Stimulated activated CD8-positive, alpha-beta memory T cell treated with anti-CD3 and anti-CD28 coated beads, Interleukin-4, amount 100 ng/mL, for 24 hours (primary cell): ENCODE measurements around the gene AQP11.
"Not testable (repeated sequence)": the region's sequence is repeated elsewhere in the genome, so short reads cannot be mapped to it uniquely, and the experiment has no call there.

Experiments used
- DNase-seq: peaks from one replicate; pipeline ENCODE4 v3.0.0-alpha.2; 2020; ENCODE audit warnings: low read depth

Gene AQP11

GRCh38 chr11:77589521-77590193, at the start of gene AQP11:
AQP11 (plus strand) TSS chr11:77589953; CDS start chr11:77589993, 40 bp downstream.
- DNase-seq: peak; percentile 60

- DNase-seq: no peak
Measured at GRCh38 chr11:77542296-77542695, 47.5 kb upstream of the AQP11 start.

- DNase-seq: no peak
Measured at GRCh38 chr11:77547047-77547836, 42.5 kb upstream of the AQP11 start.

GRCh38 chr11:77547863-77548551, 41.7 kb upstream of the AQP11 start:
- no peak for DNase-seq

GRCh38 chr11:77548552-77549445, 41.0 kb upstream of the AQP11 start:
- DNase-seq: no peak

- DNase-seq: not testable (repeated sequence)
Measured at GRCh38 chr11:77551426-77551825, 38.3 kb upstream of the AQP11 start.

DNA sequence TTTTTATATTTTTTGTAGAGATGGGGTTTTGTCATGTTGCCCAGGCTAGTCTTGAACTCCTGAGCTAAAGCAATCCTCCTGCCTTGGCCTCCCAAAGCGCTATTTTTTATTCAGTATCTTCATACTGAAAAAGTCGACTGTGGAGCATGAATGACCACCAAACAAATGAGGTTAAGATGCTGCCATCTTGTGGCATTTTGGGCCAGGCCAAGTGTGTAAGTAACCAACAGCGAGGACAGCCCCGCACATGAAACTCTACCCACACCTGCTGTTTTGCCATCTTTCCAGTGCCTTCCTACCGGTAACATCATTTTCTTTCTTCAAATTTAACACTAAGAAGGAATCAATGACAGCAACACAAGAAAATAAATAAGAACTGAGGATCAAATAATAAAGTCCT, 32.2 kb upstream of the AQP11 start:
- no peak for DNase-seq

- DNase-seq: no peak
Measured at GRCh38 chr11:77558380-77558779, 31.4 kb upstream of the AQP11 start.

- no peak for DNase-seq
Measured at GRCh38 chr11:77559686-77560401, 29.9 kb upstream of the AQP11 start.

GRCh38 chr11:77560605-77561004, 29.1 kb upstream of the AQP11 start:
- no peak for DNase-seq

DNA sequence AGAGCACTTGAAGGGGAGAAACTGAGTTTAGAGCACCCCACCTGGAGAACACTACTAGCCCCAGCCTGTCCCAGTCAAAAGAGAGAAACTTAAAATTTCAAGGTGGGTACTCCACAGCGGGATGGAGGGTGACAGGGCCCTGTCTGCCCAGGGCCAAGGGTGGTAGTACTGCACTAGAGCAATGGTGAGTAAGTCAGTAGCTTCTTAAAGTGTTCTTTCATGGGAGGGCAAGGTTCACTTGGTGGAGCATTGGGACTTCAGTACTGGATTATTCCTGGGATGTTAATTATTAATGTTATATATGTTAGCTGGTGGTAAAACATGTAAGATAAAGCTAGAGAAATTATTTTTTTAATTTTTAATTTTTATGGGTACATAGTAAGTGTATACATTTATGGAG, 28.5 kb upstream of the AQP11 start:
- DNase-seq: no peak

- no peak for DNase-seq
Measured at GRCh38 chr11:77568306-77568705, 21.4 kb upstream of the AQP11 start.

- DNase-seq: no peak
Measured at GRCh38 chr11:77568916-77569675, 20.7 kb upstream of the AQP11 start.

DNA sequence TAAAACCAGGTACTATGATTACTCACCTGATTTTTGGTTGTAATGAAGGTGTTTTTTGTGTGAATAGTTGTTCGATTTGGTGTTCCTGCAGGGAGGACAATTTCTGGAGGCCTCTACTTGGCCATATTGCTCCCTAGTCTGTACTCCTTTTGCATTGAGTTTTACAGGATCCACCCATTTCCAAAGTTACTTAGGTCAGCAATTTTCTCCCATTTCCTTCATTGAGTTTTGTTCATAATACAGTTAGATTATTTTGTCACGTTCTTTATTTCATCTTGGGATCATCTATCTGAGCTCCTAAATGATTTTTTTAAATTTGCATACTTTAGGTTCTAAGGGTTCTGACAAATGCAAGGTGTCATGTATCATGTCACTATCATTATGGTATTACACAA, 20.1 kb upstream of the AQP11 start:
- no peak for DNase-seq

DNA sequence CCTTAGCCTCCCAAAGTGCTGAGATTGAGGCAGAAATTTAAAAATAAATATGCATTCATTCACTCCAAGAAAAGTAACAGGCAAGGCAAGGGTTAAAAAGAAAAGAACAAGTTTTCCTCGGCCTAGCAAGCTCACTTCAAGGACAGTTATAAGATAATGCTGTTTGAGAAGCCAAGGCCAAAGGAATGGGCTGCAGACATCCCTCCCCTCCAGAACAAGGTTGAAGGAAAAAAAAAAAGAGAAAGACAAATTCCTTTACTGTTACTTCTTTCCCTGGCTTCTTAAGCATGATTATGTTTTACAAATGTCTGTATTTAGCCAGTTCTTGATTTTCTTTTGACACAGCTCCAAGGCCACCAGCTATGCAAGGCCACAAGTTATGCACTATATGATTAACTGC, 18.9 kb upstream of the AQP11 start:
- DNase-seq: not testable (repeated sequence)

- DNase-seq: not testable (repeated sequence)
Measured at GRCh38 chr11:77575428-77575827, 14.3 kb upstream of the AQP11 start.

DNA sequence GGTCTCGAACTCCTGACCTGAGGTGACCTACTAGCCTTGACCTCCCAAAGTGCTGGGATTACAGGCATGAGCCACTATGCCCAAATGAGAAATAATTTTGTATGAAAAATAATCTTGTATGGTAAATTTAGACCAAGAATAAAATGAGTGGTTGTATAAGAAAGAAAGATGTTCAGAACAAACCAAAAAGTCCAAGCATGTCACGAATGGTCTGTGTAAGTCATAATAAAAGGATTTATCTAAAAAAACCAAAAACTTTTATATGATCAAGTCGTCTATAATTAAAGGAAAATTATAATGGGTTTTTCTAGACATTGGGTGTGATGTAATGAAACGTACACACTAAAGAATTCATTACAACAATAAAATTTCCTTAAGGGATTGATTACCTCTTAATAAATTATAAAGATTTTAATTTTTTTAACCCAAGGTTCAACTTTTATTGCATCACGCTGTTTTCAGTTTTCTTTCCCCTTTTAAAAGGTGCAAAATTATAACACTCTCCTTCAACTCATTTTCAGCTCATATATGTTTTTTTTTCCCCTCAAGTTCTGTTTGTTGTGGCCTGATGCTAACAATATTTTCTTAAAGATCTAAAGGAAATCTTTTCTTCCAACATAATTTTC, 8.9 kb upstream of the AQP11 start:
- DNase-seq: no peak

DNA sequence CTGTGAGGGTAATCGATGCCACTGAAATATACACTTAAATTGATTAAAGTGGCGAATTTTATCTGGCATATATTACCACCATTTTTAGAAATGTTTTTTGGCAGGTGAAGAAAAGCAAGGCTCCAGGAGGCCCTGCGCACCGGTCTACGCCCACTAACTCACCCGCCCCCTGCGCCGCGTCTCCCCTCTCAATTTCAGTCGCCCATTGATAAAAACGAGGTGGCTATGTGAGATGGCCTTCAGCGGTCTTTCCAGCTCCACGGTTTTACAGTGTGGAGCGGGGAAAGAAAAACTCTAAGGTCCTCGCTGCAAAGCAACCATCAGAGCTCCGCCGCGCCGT, 602 bp upstream of the AQP11 start:
- no peak for DNase-seq

DNA sequence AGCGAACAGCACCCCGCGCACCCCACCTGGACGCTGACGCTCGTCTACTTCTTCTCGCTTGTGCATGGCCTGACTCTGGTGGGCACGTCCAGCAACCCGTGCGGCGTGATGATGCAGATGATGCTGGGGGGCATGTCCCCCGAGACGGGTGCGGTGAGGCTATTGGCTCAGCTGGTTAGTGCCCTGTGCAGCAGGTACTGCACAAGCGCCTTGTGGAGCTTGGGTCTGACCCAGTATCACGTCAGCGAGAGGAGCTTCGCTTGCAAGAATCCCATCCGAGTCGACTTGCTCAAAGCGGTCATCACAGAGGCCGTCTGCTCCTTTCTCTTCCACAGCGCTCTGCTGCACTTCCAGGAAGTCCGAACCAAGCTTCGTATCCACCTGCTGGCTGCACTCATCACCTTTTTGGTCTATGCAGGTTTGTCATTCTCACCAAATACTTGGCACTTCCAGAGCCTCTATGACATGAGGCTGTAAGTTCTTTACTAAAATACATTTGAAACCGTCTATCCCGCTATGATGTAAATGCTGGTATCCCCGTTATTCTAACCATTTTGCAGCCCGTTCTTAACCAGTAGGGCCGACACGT, 535 bp downstream of the AQP11 start:
- DNase-seq: no peak

- no peak for DNase-seq
Measured at GRCh38 chr11:77592727-77593126, 3.0 kb downstream of the AQP11 start.
